Heart right ventricle (tissue), 16 donors: ENCODE measurements around the gene HOXD11. TPM values are rescaled to one million over a fixed set of nuclear protein-coding genes. Genes with fewer than 3 reads are reported as not detected.

ENCODE experiments used
- ATAC-seq, 8 donors: fragments of 200-7000 bp; cut with Tn5 transposase; one replicate each; pipeline ENCODE4 v1.9.1; 2020; ENCODE audit warnings: mild to moderate bottlenecking in 8 of 8, moderate library complexity in 8 of 8, moderate number of reproducible peaks in 1 of 8
- DNase-seq, 2 donors: peaks; one replicate each; pipeline ENCODE4 v3.0.0-alpha.2; 2020
- H3K27ac ChIP-seq, 10 donors: fragments of 200-600 bp; sonication (generic) in 2 of 10; one replicate each; pipeline versions ENCODE4 v1.5.0 to v1.8.0; 2020 to 2022; ENCODE audit warnings: mild to moderate bottlenecking in 3 of 10
- H3K27me3 ChIP-seq, 7 donors: fragments of 200-600 bp; one replicate each; pipeline ENCODE4 v1.8.0; 2021 to 2022; ENCODE audit warnings: mild to moderate bottlenecking in 2 of 7
- H3K36me3 ChIP-seq, 9 donors: fragments of 200-600 bp; sonication (generic) in 1 of 9; one replicate each; pipeline versions ENCODE4 v1.5.0 to v1.8.0; 2020 to 2022; ENCODE audit warnings: mild to moderate bottlenecking in 2 of 9
- H3K4me1 ChIP-seq, 9 donors: fragments of 200-600 bp; sonication (generic) in 1 of 9; one replicate each; pipeline versions ENCODE4 v1.5.0 to v1.8.0; 2020 to 2022; ENCODE audit warnings: mild to moderate bottlenecking in 4 of 9
- H3K4me3 ChIP-seq, 10 donors: fragments of 200-600 bp; sonication (generic) in 2 of 10; one replicate each; pipeline versions ENCODE4 v1.5.0 to v1.8.0; 2020 to 2022; ENCODE audit warnings: mild to moderate bottlenecking in 7 of 10, moderate library complexity in 2 of 10
- H3K9me3 ChIP-seq, 11 donors: fragments of 200-600 bp in 10 of 11; sonication (generic) in 2 of 11; one replicate each; pipeline versions ENCODE4 v1.5.0 to v1.8.0; 2013 to 2022; ENCODE audit warnings: mild to moderate bottlenecking in 2 of 11, control low read depth in 1 of 11, moderate library complexity in 1 of 11
- CTCF ChIP-seq, 9 donors: fragments of 200-600 bp; sonication (generic) in 2 of 9; IDR thresholded peaks; one replicate each; pipeline versions ENCODE4 v1.5.0 to v1.8.0; 2021 to 2022; ENCODE audit warnings: antibody characterized with exemption in 9 of 9, mild to moderate bottlenecking in 5 of 9, moderate library complexity in 1 of 9
- WGBS, 2 donors: extraction: QIAGEN DNeasy Blood & Tissue Kit; methylation state at CpG; one replicate each; pipeline ENCODE4 v1.1.7; 2013; ENCODE audit warnings: inconsistent platforms in 1 of 2; 5-methylcytosine and 5-hydroxymethylcytosine counted together
- intact Hi-C, 10 donors: fragments of 100-400 bp; cut with DNase I; formaldehyde crosslinking; loops; one replicate each; pipeline versions ENCODE4 v1.11.1 to v1.14.2; 2022
- polyA plus RNA-seq, 2 donors: library from polyadenylated mRNA; stranded (reverse); fragments of 200-250 nt; gene quantifications; one replicate each; pipeline ENCODE4 v1.2.3, GENCODE V29; 2013
- total RNA-seq, 10 donors: library from RNA; stranded (reverse); fragmentation: NEBNext Ultra II Directional in 3 of 10; extraction: Animal tissue kit (Norgen Biotek cat#: 25700) in 3 of 10; gene quantifications; one replicate each; pipeline versions ENCODE4 v1.2.1 to v1.2.4, GENCODE V29; 2021 to 2023
- donor health status: Arrhythmogenic right ventricular cardiomyopathy.
- donor health status: ischemic (EF 13 %, LVEDD 7.1; RV severe dilation, severe dysfunction).
- donor health status: healthy with polysubstance abuse.
- donor health status: DM: no; HTN: yes; CAD: no.
- donor health status: DM: no; HTN: no; CAD: no.
- donor health status: ischemic (EF 25% LVEDD 6.9; RV normal size, moderate dysfunction).
- donor health status: ischemic (EF 25% LVEDD 5.7; RV mildly dilated, moderate dysfunction).
- donor health status: healthy.
- donor health status: DM: yes; HTN: yes; CAD: no.
- donor health status: Ischemic cardiomyopathy.
- donor health status: ischemic (EF 35%, LVEDD 5.7; RV mildly dilated, moderate dysfunction).
- donor health status: nonischemic (EF 11% LVEDD 7.7; RV severe dilation, severe dysfunction).
- donor health status: DM: yes; HTN: yes; CAD: no.
- donor health status: PGD.
- donor health status: ischemic (EF 29% LVEDD 5.4; RV normal size, mild dysfunction).
- donor health status: nonischemic (EF 23%, LVEDD 6.1; RV moderate dilation, normal function).

Gene HOXD11
- total and polyA plus RNA-seq, 12 donors: not detected

- no peak for TF ChIP-seq CTCF (IDR thresholded peaks at IDR 0.05)
- Histone ChIP-seq H3K9me3 (no peaks in the 10 kb centered on the region), H3K4me3 (no peak overlapping the region), H3K27me3 (peaks cover 65 to 99% (median 97%) of the 10 kb centered on the region in 7 donors), H3K27ac (no peak overlapping the region), H3K36me3 (no peaks in the 10 kb centered on the region), H3K4me1 (peaks cover 0 to 48% (median 29%) of the 10 kb centered on the region in 9 donors)
- DNase-seq (no peak), ATAC-seq (no peak)
- 24 to 34% methylated on average over 6 of the region's 6 CpGs for WGBS, 2 donors
- intact Hi-C loops: loop anchor here (2.0 to 10.0 kb wide), 10 partner anchors 427 to 1022 kb away; no protein-coding TSS in a partner anchor
Observed at GRCh38 chr2:176125772-176126054, 18.6 kb downstream of the HOXD11 start.

- no peaks in the 10 kb centered on the region for H3K9me3 ChIP-seq
- intact Hi-C loops: loop anchor here (1.0 to 10.0 kb wide), 12 partner anchors 425 to 1020 kb away; no protein-coding TSS in a partner anchor
- H3K27me3 ChIP-seq: peaks cover 62 to 99% (median 97%) of the 10 kb centered on the region in 7 donors
- 4 to 5% methylated on average over 13 of the region's 13 CpGs for WGBS, 2 donors
- DNase-seq (peak; percentile 39 to 78), ATAC-seq (peak in 1 of 8 donors; percentile 56)
- no peak overlapping the region for H3K4me3 ChIP-seq
- H3K27ac ChIP-seq: no peak overlapping the region
- H3K36me3 ChIP-seq: no peaks in the 10 kb centered on the region
- peaks cover 0 to 52% (median 25%) of the 10 kb centered on the region in 9 donors for H3K4me1 ChIP-seq
- peak; percentile 83 to 95 (median 92) for TF ChIP-seq CTCF (IDR thresholded peaks at IDR 0.05)
Observed at GRCh38 chr2:176126929-176127773, 20.1 kb downstream of the HOXD11 start.

GRCh38 chr2:176127774-176128072 is 20.6 kb downstream of the HOXD11 start:
- Histone ChIP-seq H3K4me1 (peaks cover 0 to 52% (median 19%) of the 10 kb centered on the region in 9 donors), H3K27me3 (peaks cover 61 to 99% (median 97%) of the 10 kb centered on the region in 7 donors), H3K27ac (no peak overlapping the region), H3K36me3 (no peaks in the 10 kb centered on the region), H3K4me3 (no peak overlapping the region), H3K9me3 (no peaks in the 10 kb centered on the region)
- ATAC-seq (no peak), DNase-seq (no peak)
- intact Hi-C loops: loop anchor here (1.0 to 10.0 kb wide), 13 partner anchors 425 to 1020 kb away; no protein-coding TSS in a partner anchor
- no peak for TF ChIP-seq CTCF (IDR thresholded peaks at IDR 0.05)
- WGBS, 2 donors: 21 to 32% methylated on average over 4 of the region's 4 CpGs

- intact Hi-C loops: loop anchor here (2.0 to 10.0 kb wide), 9 partner anchors 424 to 1019 kb away; no protein-coding TSS in a partner anchor
- peak overlapping the region in 5 of 10 donors; percentile 39 to 51 (median 43) for H3K4me3 ChIP-seq
- no peak for TF ChIP-seq CTCF (IDR thresholded peaks at IDR 0.05)
- ATAC-seq (no peak), DNase-seq (no peak)
- H3K27ac ChIP-seq: no peak overlapping the region
- peaks cover 61 to 99% (median 97%) of the 10 kb centered on the region in 7 donors for H3K27me3 ChIP-seq
- H3K4me1 ChIP-seq: peaks cover 0 to 48% (median 13%) of the 10 kb centered on the region in 9 donors
- WGBS, 2 donors: 10 to 16% methylated on average over 49 of the region's 49 CpGs
- no peaks in the 10 kb centered on the region for H3K9me3 ChIP-seq
- H3K36me3 ChIP-seq: no peaks in the 10 kb centered on the region
Observed at GRCh38 chr2:176128172-176128981, 21.3 kb downstream of the HOXD11 start.
